Embryonic facial prominence (tissue), 1 donor: ENCODE data around the gene NAA10.

Experiments
- DNase-seq: peaks from one replicate; pipeline ENCODE4 v3.0.0-alpha.2; 2016; ENCODE audit errors: extremely low spot score

The NAA10 gene

DNA sequence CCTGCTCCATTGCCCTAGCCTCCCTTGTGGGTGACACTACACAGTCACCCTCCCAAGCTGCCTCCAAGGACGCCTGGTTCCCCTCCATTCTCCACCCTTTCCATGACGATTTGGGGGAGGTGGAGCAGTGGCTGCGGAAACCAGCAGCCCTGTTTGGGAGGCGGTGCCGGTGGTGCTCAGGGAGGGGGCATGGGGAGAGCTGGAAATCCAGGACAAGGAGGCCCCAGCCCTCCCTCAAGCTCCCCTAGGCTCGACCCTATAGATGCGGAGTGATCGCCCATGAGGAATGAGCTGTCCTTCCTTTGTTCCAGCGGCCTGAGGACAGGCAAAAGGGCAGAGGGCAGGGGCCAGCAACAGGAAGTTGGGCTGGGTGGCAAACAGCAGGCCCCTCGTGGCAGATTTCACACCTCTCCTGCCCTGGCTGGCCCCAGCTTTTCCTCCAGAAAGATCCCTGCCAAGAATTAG is 13.2 kb upstream of the NAA10 start:
- no peak for DNase-seq

- no peak for DNase-seq
These were observed 12.4 kb upstream of the NAA10 start for GRCh38 chrX:153947009-153947769.

DNA sequence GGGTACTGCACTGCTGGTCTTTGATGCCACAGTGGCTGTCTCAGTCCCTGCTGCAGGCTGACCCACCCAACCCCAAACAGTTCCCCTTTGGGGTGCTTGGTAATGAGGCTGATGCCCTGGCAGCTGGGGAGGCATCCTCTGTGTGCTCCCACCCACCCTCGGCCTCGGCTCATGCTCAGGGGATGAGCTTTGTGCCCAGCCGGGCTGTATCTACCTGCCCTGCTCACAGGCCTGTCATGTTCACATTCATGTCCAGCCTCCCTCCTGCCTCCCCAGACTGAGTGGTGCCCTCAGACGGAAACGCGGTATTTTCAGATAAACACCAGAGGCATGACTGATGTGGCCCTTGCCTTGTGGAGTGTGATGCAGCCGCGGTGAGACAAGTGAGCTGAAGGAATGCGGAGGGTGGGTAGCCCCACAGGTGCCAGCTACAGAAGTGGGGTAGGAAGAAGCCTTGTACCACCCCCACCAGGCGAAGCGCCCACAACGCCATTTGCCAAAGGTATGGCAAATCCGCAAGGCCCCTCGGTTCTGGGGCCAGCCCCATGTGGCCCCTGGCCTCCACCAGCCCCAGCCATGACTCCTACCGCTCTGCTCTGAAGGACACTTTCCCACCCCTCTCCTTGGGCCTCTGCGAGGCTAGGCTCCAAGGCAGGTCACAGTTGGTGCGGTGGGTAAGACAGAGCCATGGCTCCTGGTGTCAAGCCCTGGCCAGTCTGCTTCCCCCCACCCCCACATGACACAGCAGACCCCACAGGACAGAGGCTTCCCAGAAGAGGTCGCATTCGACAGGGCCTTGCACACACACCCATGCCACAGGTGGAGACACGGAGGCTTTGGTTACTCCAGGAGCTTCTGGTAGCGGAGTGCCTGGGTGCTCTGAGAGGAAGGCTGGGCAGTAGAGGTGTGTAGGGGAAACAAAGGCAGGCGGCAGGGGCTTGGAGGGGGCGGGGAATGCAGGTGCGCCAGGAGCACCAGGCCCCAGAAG is 11.4 kb upstream of the NAA10 start:
- no peak for DNase-seq

GRCh38 chrX:153944800-153945150 is 9.9 kb upstream of the NAA10 start:
- no peak for DNase-seq

GRCh38 chrX:153944140-153944799 is 9.4 kb upstream of the NAA10 start, which contains the start of gene RENBP:
RENBP (minus strand) TSS chrX:153944643; CDS start chrX:153944610, 33 bp downstream.
- DNase-seq, result no peak

GRCh38 chrX:153941336-153942252 is 6.8 kb upstream of the NAA10 start:
- no peak for DNase-seq

GRCh38 chrX:153939573-153939972 is 4.7 kb upstream of the NAA10 start:
- no peak for DNase-seq

DNA sequence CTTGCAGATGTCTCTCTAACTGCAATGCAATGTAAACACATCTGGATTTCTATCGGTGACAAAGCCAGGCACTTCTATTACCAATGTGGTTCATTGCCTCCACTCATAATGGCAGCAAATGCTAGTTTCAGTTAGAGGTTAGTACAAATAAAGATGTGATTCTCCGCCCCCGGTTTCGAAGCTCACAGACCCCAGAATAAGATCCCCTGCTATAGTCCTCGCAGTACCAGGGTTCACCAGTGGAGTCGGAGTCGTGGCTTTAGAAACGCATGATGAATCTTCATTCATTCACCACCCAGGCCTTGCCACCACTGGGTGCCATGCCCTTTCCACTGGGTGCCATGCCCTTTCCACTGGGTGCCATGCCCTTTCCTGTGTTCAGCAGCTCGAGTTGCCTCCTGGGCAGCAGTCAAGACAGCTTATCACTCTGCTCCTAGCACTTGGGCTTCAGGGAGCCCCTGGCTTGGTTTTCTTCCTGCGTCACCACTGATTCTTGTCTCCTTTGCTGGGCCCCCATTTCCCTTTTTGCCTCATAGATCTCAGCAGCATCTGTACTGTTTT is 3.5 kb upstream of the NAA10 start:
- no peak for DNase-seq

- no peak for DNase-seq
These were observed 2.2 kb upstream of the NAA10 start for GRCh38 chrX:153937056-153937455.

DNA sequence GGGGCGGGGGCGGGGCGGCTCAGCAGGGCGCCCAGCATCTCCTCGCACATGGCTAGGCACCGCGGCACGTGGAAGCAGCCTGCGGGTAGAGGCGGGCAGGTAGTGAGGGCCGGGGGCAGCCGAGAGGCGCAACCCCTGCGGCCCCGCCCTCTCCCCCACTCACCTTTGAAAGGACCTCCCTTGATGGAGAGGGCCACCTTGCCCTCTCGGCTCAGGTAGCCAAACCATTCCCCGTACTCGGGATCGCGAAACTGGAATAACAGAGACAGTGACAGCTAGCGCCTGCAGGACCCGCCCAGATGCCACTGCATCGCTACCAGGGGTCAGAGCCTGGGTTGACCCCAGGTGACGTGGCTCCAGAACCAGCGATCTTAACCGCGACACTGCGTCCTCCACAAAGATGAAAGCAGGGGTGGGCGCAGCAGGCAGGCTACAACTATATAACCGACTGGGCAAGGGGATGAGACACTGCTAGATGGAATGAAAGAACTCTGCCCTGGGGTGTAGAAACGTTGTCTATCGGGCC is 552 bp upstream of the NAA10 start:
- DNase-seq, result no peak

DNA sequence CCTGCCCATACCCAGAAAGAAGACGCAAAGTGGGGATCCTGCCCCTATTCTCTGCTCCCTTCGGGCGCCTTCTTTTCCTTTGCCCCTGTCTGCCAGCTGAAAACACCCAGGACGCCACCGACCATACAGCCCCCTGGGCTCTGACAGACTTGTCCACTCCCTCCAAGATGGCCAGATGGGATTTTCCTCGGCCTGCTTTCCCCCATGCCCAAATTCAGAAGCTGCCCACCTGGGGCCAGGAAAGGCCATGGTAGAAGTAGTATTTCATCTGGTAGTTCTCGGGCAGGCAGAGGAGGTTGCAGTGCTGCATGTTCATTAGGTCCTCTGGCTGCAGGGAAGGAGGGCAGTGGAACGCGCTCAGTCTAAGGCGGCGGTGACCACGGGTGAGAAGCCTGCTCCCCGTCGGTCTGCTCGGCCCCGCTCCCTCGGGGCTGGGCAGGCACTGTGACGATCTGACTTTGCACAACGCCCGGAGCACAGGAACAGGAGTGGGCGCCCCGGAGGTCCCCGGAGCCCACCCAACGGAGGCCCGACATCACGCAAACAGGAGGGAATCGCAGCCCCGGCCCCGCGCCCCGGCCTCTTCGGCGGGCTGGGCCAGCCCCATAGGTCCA is 582 bp downstream of the NAA10 start:
- DNase-seq, result no peak

GRCh38 chrX:153933748-153934147 is 1.1 kb downstream of the NAA10 start:
- DNase-seq, result no peak

GRCh38 chrX:153932220-153932915 is 2.5 kb downstream of the NAA10 start:
- no peak for DNase-seq

GRCh38 chrX:153931748-153932147 is 3.1 kb downstream of the NAA10 start:
- no peak for DNase-seq

- no peak for DNase-seq
These were observed 3.7 kb downstream of the NAA10 start for GRCh38 chrX:153931151-153931550.

DNA sequence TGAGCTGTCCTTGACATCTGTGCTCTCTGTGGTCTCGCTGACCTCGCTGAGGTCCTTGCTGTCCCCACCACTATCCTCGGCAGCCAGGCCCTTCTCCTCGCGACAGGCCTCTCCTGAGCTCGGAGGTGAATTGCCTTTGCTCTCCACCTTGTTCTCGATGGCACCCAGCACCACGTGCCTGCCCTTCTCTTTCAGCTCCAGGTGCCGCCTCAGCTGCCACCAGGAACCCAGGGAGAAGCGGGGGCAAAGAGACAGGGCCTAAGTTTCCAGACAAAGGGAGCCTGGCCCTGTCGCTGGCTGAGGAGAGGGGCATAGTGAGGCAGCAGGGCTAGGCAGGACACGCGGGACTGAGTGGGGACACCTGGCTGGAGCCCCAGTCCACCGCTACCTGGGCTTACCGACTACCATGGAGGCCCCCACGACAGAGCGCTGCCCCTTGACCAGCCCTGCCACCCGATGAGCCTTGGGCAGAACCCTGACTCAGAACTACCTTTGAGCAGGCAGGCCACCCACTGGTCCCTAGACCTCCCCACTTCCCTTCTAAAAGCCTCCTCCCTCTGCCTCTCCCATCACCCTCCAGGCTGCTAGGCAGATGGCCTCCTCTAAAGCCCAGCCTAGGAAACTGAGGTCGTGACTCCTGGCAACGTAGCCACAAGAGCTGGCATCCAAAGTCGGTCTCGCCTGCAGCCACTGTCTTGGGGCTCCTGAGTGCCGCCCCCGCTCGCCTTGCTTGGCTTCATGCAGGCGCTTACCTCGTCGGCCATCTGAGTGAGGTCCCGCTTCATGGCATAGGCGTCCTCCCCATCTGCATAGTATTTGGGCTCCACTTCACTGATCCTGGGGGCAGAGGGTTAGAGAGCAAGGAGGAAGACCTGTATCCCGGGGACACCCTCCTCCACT is 4.6 kb downstream of the NAA10 start:
- DNase-seq, result no peak

DNA sequence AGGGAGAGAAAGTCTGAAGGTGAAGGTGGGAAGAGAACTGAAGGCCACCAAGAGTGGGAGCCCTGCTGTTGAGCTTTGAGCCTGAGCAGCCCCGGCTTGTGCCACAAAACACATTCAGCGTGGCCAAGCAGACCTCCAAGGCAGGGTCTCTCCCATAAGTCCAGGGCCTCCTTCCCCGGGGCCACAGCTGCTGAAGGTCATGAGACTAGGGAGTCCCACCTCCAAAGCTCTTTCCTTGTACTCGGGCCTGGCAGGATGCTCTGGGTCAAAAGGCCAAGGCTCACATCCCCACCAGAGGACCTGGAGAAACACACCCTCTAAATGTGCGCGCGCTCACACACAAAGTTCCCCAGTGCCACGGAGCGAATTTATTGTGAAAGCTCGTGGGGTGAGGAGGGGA is 5.3 kb downstream of the NAA10 start:
- no peak for DNase-seq

GRCh38 chrX:153928846-153929245 is 6.0 kb downstream of the NAA10 start:
- DNase-seq, result no peak
